Right ventricle myocardium inferior (tissue), 1 donor: ENCODE results near the gene EDN2. TPM values are rescaled to one million over a fixed set of nuclear protein-coding genes. Genes with fewer than 3 reads are reported as not detected.

ENCODE experiments used
- ATAC-seq: fragments of 200-7000 bp; cut with Tn5 transposase; one replicate; pipeline ENCODE4 v1.9.1; 2020; ENCODE audit warnings: mild to moderate bottlenecking, moderate library complexity
- DNase-seq: peaks from one replicate; pipeline ENCODE4 v3.0.0; 2021; ENCODE audit errors: missing footprints
- intact Hi-C: fragments of 100-400 bp; cut with DNase I; formaldehyde crosslinking; loops from one replicate; pipeline ENCODE4 v1.11.0; 2022
- total RNA-seq: library from RNA; stranded (reverse); fragmentation: NEBNext Ultra II Directional; extraction: Animal tissue kit (Norgen Biotek cat#: 25700); gene quantifications from one replicate; pipeline ENCODE4 v1.2.1, GENCODE V29; 2021
- donor health status: DM: no; HTN: yes; CAD: no; lungs with severe emphysema.

EDN2 gene
- total RNA-seq, 1 donor from 2014 or later: not detected

- intact Hi-C loops: no loop called here
- ATAC-seq (no peak), DNase-seq (peak; percentile 11)
Observed at GRCh38 chr1:41435570-41436178, 48.8 kb downstream of the EDN2 start.

DNA sequence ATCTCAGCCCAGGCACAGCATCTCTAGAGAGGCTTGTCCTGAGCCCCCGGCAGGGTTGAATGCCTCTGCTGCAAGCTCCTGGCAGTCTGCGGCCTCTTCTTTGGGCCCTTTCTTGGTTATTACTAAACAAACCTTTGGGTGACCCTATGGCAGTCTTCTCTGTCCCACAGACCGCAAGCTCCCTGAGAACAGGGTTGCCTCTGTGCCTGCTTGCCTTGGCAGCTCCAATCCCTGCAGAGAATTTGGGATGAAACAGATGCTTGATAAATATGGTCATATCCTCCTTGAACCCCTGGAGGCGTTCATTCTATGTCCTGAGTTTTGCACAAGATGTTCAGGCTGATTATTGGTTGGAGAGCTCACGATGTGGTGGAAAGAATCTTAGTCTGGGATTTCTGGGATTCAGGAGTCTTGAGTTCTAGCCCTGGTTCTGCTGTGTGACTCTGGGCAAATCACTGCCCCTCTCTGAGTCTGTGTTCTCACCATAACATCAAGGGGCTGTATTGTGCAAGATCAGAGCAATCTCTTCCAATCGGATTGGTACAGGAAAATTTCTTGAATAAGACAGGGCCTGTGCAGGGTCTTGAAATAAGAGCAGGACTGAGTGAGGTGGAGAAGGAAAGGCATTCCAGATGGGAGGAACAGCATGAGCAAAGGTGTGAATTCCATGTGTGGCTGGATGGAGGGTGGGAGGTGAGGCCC lies 49.6 kb downstream of the EDN2 start:
- DNase-seq (peak; percentile 30), ATAC-seq (no peak)
- intact Hi-C loops: loop anchor here (5.0 kb wide), 1 partner anchor 62 kb away; no protein-coding TSS in a partner anchor

GRCh38 chr1:41434306-41434705 lies 50.2 kb downstream of the EDN2 start:
- DNase-seq: no peak
- ATAC-seq: no peak
- intact Hi-C loops: loop anchor here (5.0 kb wide), 1 partner anchor 63 kb away; no protein-coding TSS in a partner anchor

GRCh38 chr1:41433501-41433900 lies 51.0 kb downstream of the EDN2 start:
- ATAC-seq: no peak
- intact Hi-C loops: loop anchor here (2.0 to 5.0 kb wide), 2 partner anchors 64 to 165 kb away; no protein-coding TSS in a partner anchor
- no peak for DNase-seq

DNA sequence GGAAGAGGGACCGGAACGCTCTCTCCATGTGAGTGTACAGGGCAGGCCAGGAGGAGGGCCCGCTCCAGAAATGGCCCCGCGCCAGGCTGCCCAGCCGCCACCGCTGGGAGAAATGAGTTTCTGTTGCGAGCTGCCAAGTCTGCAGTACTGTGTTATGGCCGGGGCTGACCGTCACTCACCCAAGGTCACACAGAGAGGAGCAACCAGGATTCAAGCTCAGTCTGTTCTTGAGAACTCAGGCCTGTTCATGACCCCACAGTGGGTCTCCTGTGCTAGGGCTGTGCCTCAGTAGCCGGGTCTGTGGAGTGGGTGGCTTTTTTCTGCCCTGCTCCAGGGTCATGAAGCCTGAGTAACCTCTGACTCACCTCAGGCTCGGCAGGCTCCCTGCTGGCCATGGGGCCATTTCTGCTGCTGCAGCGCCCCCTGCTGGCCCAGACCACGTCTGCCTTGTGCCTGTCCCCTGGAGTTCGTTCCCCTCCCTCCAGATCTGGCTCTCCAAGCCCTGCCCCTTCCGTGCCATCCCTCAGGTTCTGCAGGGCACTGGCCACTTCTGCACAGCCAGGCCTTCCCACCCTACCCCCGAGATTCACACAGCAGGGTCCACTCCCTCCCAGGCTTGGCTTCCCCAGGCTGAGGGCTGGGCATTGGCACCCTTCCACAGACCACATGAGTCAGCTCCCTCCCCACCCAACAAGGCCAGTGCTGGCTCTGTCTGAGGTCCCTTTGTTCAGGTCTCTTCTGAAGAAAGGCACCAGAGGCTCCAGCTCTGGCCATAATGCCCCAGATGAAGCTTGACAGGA lies 51.8 kb downstream of the EDN2 start:
- peak; percentile 90 for ATAC-seq
- intact Hi-C loops: loop anchor here (2.0 to 5.0 kb wide), 2 partner anchors 65 to 164 kb away; no protein-coding TSS in a partner anchor
- DNase-seq: peak; percentile 94

DNA sequence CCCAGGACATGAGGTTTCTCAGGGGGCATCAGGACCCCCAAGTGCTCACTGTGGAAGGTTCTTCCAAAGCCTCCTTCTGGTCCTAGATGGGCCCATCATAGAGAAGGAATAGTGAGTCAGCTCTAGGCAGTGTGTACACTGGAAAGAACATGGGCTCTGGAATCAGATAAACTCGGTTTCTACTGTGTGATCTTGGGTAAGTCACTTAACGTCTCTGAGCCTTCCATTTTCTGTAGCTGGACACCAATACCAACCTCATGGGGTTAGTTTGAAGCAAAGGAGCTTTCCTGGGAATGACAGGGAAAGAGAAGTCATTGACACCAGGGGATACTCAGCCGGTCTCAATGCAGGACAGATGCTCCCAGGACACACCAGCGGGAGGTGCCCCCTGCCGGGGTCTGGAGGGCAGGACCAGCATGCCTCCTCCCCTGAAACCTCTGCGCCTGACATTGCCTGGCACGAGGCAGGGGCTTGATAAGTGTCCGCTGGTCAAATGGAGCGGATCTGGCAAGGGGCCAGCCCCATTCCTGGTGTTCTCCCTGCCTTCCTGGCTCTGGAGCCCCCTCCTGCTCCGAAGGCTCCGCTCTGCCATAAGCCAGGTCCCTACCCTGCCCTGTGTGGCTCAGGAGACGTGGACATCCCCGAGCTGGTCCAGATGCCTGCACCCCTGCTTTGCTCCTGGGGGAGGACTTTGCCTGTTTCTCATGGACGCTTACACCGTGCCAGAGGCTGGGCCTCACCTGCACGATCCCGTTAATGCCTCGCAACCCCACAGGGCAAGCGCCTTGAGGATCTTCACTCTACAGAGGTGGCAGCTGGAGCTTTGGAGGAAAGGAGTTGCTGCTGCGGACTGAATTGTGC lies 52.8 kb downstream of the EDN2 start:
- peak; percentile 77 for DNase-seq
- intact Hi-C loops: loop anchor here (2.0 to 5.0 kb wide), 2 partner anchors 66 to 163 kb away; no protein-coding TSS in a partner anchor
- peak; percentile 9 for ATAC-seq

DNA sequence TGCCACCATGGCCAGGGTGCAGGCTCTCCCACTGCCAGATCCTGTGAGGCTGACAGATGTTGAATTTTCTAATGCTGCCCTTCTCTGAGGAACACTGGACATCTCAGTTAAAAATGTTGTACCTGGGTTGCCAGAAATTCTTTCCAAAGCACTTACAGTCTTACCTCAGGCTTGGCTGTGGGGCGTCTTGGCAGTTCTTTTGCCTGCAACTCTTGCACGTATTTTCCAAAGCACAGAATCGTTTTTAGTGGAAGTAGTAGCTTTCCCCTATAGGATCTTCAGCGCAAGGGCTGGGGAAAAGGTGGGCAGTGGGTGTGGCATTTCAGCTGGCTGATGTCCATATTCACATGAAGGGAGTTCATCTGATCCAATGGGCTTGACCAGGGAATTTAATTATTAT lies 53.9 kb downstream of the EDN2 start:
- DNase-seq (no peak), ATAC-seq (no peak)
- intact Hi-C loops: loop anchor here (5.0 kb wide), 1 partner anchor 67 kb away; no protein-coding TSS in a partner anchor

DNA sequence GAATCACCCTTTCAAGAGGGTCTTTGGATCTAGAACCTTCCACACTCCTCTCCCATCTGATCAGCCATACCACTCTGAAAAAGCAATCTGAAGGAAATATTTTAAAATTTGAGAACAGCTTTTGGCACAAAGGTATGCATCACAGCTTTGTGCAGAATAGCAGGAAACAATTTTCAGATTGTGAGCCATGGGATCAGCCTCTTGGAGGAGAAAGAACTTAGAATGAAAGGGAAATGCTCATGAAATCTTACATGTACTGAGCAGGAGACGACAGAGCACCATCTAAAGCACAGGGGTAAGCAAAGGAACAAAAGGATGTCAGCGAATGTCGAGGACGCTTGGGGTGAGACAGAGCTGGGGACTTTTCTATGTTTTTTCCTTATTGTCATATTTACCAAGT lies 54.4 kb downstream of the EDN2 start:
- ATAC-seq (no peak), DNase-seq (no peak)
- intact Hi-C loops: loop anchor here (5.0 kb wide), 1 partner anchor 67 kb away; no protein-coding TSS in a partner anchor

GRCh38 chr1:41429641-41430035 lies 54.8 kb downstream of the EDN2 start:
- ATAC-seq (no peak), DNase-seq (no peak)
- intact Hi-C loops: loop anchor here (5.0 kb wide), 1 partner anchor 68 kb away; no protein-coding TSS in a partner anchor

Other genes starting within 250 kb of the EDN2 start
- gene SCMH1, start 242.4 kb downstream of the EDN2 start, total RNA-seq: 41.1 TPM
- 4.5 TPM for gene FOXO6, start 123.2 kb downstream of the EDN2 start, total RNA-seq